Measurements from ENCODE around the gene ZBTB3. TPM values are rescaled to one million over a fixed set of nuclear protein-coding genes. Genes with fewer than 3 reads are reported as not detected.
A peak's percentile ranks its signal among the peaks of the same experiment; 100 is the strongest.

ZBTB3 gene
- total and polyA plus RNA-seq, 9 of the 15 experiments (the other 6 are each of a cell fraction or from before 2014, with no cell fraction given), result 1.9 to 10.0 (median 4.9) TPM

GRCh38 chr11:62753736-62754603 is at the start of gene ZBTB3 (continued):
- TF ChIP-seq ARID4B (CRISPR knock-in tag; IDR thresholded peaks at IDR 0.05) (peak; percentile 77; the same call in 1 of the 2 replicates), LCOR (CRISPR knock-in tag; IDR thresholded peaks at IDR 0.05) (peak; percentile 76; the same call in 1 of the 2 replicates), ZNF589 (CRISPR knock-in tag; IDR thresholded peaks at IDR 0.05; ENCODE audit: low read depth) (no peak), PBX2 (CRISPR knock-in tag; IDR thresholded peaks at IDR 0.05; ENCODE audit: low read depth) (peak; percentile 57), PBX2 (tag; conservative IDR thresholded peaks at IDR 0.05; ENCODE audit: low read depth) (peak; percentile 98), TFAP4 (CRISPR knock-in tag; IDR thresholded peaks at IDR 0.05; ENCODE audit: borderline replicate concordance) (peak; percentile 77), NR0B1 (IDR thresholded peaks at IDR 0.05; ENCODE audit: partially characterized antibody) (no peak), PHB (CRISPR knock-in tag; IDR thresholded peaks at IDR 0.05) (no peak), USF1 (CRISPR knock-in tag; IDR thresholded peaks at IDR 0.05) (no peak), E4F1 (CRISPR knock-in tag; IDR thresholded peaks at IDR 0.05; ENCODE audit: borderline replicate concordance) (no peak), POLR2A (conservative IDR thresholded peaks at IDR 0.05) (peak; percentile 98), CEBPG (CRISPR knock-in tag; IDR thresholded peaks at IDR 0.05) (peak; percentile 12; the same call in 1 of the 2 replicates), CEBPG (tag; conservative IDR thresholded peaks at IDR 0.05 in 1 of 2, IDR thresholded peaks at IDR 0.05 in 1 of 2) (no peak)

Measured in K562 (cell line).